ENCODE measurements around the gene GID4.

GRCh38 chr17:18042983-18043382 lies 3.8 kb downstream of the GID4 start:
- no peak for TF ChIP-seq POLR2A (IDR thresholded peaks at IDR 0.05)
- no peak for TF ChIP-seq CTCF (IDR thresholded peaks at IDR 0.05)

Measured in right lobe of liver (tissue), 4 donors.